Measurements from ENCODE around the gene KLF11. TPM values are rescaled to one million over a fixed set of nuclear protein-coding genes. Genes with fewer than 3 reads are reported as not detected.

Gene KLF11
- total RNA-seq, 3 donors from 2014 or later: 22.0 to 27.5 (median 22.2) TPM

DNA sequence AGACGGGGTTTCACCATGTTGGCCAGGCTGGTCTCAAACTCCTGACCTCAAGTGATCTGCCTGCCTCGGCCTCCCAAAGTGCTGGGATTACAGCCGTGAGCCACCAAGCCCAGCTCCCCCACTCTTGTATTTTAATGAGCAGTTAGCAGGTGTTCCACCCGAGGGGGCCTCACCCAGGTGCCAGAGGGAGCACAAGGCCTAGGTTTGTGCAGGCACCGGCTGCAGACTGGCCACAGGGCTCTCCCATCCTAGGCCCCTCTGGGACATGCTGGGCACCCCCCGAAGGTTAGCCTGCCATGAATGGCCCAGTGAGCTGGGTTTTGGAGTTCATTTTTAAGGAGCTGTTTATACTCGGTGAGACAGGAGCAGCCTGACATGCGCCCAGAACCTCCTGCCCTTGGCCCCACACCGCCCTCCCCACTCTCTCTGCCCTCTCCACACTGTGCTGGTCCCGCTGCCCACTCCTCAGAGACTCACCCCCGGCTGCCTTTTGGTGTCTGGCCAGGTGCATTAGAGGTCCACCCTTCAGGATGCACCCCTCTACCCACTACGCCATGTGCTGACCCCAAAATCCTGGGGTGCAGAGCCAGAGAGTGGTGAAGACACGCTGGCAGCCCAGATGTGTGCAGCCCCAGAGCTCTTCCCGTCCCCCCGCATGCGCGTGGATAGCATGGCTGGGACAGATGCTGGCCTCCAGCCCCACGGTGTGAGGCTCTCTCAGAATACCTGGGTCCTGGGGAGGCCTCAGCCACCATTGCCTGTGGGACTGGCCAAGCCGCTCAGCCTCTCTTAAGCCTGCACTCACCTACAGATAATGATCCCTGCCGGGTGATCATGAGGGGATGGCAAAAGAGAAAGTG is 11.2 kb upstream of the KLF11 start:
- intact Hi-C loops (cut with DNase I; ENCODE audit: low total_unique reads): no loop called here
- TF ChIP-seq, protein P1, sequence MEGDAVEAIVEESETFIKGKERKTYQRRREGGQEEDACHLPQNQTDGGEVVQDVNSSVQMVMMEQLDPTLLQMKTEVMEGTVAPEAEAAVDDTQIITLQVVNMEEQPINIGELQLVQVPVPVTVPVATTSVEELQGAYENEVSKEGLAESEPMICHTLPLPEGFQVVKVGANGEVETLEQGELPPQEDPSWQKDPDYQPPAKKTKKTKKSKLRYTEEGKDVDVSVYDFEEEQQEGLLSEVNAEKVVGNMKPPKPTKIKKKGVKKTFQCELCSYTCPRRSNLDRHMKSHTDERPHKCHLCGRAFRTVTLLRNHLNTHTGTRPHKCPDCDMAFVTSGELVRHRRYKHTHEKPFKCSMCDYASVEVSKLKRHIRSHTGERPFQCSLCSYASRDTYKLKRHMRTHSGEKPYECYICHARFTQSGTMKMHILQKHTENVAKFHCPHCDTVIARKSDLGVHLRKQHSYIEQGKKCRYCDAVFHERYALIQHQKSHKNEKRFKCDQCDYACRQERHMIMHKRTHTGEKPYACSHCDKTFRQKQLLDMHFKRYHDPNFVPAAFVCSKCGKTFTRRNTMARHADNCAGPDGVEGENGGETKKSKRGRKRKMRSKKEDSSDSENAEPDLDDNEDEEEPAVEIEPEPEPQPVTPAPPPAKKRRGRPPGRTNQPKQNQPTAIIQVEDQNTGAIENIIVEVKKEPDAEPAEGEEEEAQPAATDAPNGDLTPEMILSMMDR (IDR thresholded peaks at IDR 0.05): no peak
- no peak for TF ChIP-seq POLR2AphosphoS5 (IDR thresholded peaks at IDR 0.05)
- no peak for TF ChIP-seq POLR2A (IDR thresholded peaks at IDR 0.05)
- DNase-seq (ENCODE audit: low spot score in 2 of 2): no peak
- no peaks in the 10 kb centered on the region for H3K9me3 ChIP-seq
- peaks cover 0 to 4% of the 10 kb centered on the region in 2 donors for H3K4me1 ChIP-seq
- H3K4me3 ChIP-seq: no peak overlapping the region
- H3K27ac ChIP-seq: no peak overlapping the region
- H3K36me3 ChIP-seq: no peaks in the 10 kb centered on the region
- H3K27me3 ChIP-seq: no peaks in the 10 kb centered on the region

DNA sequence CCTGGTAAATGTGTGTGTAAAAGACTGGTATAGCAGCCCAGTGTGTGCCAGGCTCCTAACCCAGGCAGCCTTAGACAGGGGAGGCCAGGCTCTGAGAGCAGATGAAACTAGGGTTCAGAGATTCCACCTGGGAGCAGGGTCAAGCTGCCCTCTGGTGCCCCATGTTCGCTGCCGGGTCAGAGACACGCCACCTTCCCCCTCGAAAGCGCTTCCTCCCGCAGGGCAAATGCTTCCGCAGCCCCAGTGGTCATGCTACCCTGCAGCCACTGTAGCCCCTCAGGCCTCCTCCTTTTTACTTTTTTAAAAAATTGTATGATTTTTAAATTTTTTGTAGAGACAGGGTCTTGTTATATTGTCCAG is 10.6 kb upstream of the KLF11 start:
- Histone ChIP-seq H3K4me3 (no peak overlapping the region), H3K36me3 (no peaks in the 10 kb centered on the region), H3K9me3 (no peaks in the 10 kb centered on the region), H3K27me3 (no peaks in the 10 kb centered on the region), H3K27ac (no peak overlapping the region), H3K4me1 (peaks cover 0 to 4% of the 10 kb centered on the region in 2 donors)
- intact Hi-C loops (cut with DNase I; ENCODE audit: low total_unique reads): no loop called here
- TF ChIP-seq, protein P1 (IDR thresholded peaks at IDR 0.05): no peak
- no peak for TF ChIP-seq POLR2A (IDR thresholded peaks at IDR 0.05)
- no peak for TF ChIP-seq POLR2AphosphoS5 (IDR thresholded peaks at IDR 0.05)
- no peak for DNase-seq (ENCODE audit: low spot score in 2 of 2)

DNA sequence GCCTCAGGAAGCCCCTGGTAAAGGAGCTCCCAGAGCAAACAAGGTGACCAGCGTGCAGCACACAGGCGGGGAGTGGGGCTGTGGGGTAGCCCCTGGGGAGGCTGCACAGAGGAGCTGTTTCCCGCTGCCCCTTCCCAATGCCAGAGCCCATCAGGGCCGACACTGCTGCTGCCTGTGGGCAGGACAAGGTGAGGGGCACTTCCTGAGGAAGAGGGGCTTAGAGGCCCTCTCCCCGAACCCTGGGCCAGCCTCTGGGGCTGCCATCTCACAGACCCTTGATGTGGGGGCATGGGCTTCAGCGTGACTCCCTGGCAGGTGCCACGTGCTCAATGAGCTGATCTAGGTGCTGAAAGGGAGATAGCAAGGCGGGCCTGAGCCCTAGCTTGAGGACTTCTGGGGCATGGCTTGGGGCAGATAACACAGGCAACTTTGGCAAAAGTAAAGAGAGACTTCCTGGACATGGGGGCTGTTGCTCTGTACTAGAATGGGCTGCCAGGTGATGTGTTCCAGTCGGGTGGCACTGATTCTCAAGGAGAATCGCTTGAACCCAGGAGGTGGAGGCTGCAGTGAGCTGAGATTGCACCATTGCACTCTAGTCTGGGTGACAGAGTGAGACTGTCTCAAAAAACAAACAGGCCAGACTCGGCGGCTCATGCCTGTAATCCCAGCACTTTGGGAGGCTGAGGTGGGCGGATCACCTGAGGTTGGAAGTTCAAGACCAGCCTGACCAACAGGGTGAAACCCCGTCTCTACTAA is 9.9 kb upstream of the KLF11 start:
- Histone ChIP-seq H3K27ac (no peak overlapping the region), H3K27me3 (no peaks in the 10 kb centered on the region), H3K4me1 (peaks cover 0 to 4% of the 10 kb centered on the region in 2 donors), H3K4me3 (no peak overlapping the region), H3K9me3 (no peaks in the 10 kb centered on the region), H3K36me3 (no peaks in the 10 kb centered on the region)
- TF ChIP-seq, protein P1 (IDR thresholded peaks at IDR 0.05): no peak
- TF ChIP-seq POLR2A (IDR thresholded peaks at IDR 0.05): no peak
- no peak for TF ChIP-seq POLR2AphosphoS5 (IDR thresholded peaks at IDR 0.05)
- no peak for DNase-seq (ENCODE audit: low spot score in 2 of 2)
- intact Hi-C loops (cut with DNase I; ENCODE audit: low total_unique reads): no loop called here

DNA sequence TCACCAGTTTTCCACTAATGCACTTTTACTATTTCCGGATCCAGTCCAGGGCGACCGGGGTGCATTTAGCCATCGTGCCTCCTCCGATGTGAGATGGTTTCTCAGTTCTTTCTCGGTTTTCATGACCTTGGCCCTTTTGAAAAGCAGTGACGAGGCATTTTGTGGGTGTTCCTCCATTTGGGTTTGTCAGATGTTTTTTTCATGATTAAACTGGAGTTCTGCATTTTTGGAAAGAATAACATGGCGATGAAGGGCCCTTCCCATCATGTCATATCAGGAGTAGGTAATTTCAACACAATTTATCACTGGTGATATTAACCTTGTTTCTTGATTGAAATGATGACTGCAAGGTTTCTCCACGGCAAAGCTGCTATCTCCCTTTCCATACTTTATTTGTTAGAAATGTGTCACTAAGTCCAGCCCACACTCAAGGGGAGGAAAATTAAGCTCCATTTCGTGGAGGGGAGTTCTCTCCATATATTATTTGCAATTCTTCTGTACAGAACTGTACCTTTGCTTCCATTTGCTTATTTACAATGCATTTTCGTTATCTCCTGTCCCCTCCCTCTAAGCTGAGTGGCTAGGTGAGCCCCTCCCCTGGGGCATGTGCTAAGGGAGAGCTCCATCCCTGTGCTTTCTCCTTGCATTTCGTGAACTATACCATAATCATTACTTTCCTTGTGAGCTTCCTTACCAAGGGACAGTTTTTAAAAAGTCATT is 8.9 kb upstream of the KLF11 start:
- H3K4me1 ChIP-seq: peaks cover 0 to 4% of the 10 kb centered on the region in 2 donors
- H3K9me3 ChIP-seq: no peaks in the 10 kb centered on the region
- TF ChIP-seq POLR2A (IDR thresholded peaks at IDR 0.05): no peak
- TF ChIP-seq, protein P1 (IDR thresholded peaks at IDR 0.05): no peak
- no peak for TF ChIP-seq POLR2AphosphoS5 (IDR thresholded peaks at IDR 0.05)
- no peak overlapping the region for H3K4me3 ChIP-seq
- no peaks in the 10 kb centered on the region for H3K27me3 ChIP-seq
- DNase-seq (ENCODE audit: low spot score in 2 of 2): no peak
- no peaks in the 10 kb centered on the region for H3K36me3 ChIP-seq
- intact Hi-C loops (cut with DNase I; ENCODE audit: low total_unique reads): no loop called here
- no peak overlapping the region for H3K27ac ChIP-seq

Measured in breast epithelium (tissue), 4 donors.